HG03066 (cell line): ENCODE measurements around the gene NELFCD.
A peak's percentile ranks its signal among the peaks of the same experiment; 100 is the strongest.

Source experiments
- ATAC-seq: cut with Tn5 transposase; IDR thresholded peaks from one replicate; pipeline ENCODE4 v1.9.1; 2021; ENCODE audit warnings: low read depth; ENCODE audit not compliant: unreplicated experiment

Gene NELFCD

DNA sequence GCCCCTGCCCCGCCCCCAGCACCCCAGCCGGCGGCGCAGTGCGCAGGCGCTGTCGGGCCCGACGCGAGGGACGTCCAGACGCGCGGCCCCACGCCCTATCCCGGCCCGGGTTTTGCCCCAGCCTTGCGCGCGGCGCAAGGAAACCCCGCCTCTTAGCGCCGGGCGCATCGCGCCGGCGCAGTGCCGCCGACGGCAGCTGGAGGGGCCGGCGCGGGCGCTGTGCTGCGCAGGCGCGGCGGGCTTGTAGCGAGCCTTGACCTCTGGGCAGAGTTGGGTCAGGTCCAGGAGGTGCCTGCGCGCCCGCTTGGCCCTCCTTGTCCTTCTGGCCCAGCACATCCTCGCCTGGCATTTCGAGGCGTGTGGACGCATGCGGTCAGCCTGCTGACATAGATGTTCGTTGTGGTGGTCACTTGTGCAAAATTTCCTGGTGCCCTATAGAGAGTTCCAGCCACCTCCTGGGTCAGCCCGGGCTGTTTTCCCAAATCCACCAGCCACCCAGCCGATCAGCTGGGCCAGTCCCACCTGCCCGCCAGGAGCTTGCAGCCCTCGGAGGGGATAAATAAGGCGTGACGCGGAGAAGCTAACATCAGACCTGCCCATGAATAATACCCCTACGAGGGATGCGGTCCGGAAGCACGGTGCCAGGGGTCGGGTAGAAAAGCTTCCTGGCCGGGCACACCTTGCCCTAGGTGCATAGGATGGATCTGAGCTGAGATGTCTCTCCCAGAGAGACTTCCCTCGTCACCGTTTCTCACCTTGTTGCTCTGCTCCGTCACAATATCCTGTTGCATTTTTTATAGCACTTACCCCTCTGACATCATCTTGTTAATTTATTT lies 62.0 kb downstream of the NELFCD start:
- peak; percentile 86 for ATAC-seq

DNA sequence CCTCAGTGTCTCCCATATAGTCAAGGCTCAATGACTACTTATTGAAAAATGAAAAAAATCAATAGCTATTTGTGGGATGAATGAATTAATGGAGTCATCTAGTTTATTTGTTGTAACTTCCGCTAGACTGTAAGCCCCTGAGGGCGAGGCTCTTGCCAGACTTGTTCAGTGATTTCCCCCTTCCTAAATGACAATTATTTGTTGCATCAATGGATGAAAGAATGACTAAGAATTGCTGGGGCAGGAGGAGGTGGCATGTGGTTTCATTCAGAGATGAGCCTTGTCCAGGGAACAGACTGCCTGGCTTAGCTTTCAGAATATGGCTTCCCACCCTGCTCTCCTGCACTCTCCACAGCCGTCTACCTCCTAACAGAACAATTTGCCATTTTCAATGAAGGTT lies 62.6 kb downstream of the NELFCD start:
- no peak for ATAC-seq

DNA sequence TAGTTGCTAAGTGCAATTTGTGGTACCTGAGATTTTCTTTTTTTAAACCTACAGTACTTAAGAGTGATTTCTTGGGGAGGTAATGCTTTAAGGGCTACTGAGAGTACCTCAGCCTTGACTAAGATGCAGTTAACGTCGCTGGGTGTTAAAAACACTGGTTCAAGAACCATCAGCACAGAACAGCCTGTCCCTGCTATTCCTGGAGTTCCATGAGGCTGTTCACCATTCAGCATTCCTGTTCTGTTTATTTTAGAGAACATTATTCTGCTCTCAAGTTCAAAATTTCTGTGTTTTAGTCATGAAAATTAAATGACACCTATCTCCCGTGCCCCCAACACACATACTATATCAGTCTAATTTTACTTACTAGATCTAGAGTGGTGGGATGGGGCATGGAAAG lies 63.2 kb downstream of the NELFCD start:
- ATAC-seq, result no peak
